H9 (cell line): Measurements from ENCODE around the gene RNASEH2B. TPM values are rescaled to one million over a fixed set of nuclear protein-coding genes. Genes with fewer than 3 reads are reported as not detected.

Experiments used
- DNase-seq: peaks from one replicate; pipeline ENCODE4 v3.0.0-alpha.2; 2017
- H2AFZ ChIP-seq: one replicate; pipeline ENCODE4 v1.6.1; 2013; ENCODE audit warnings: mild to moderate bottlenecking, low read length, control low read depth, moderate library complexity
- H2AK5ac ChIP-seq: 2 replicates; pipeline ENCODE4 v1.6.1; 2013; ENCODE audit warnings: low read length, control low read depth, mixed read lengths; ENCODE audit not compliant: insufficient read length
- H2BK120ac ChIP-seq: one replicate; pipeline ENCODE4 v1.6.1; 2013; ENCODE audit warnings: low read depth, mild to moderate bottlenecking, low read length, control low read depth, inconsistent platforms; ENCODE audit not compliant: poor library complexity, severe bottlenecking
- H2BK12ac ChIP-seq: 2 replicates; pipeline ENCODE4 v1.6.1; 2013; ENCODE audit warnings: low read length, control low read depth, mixed read lengths, low read depth; ENCODE audit not compliant: insufficient read length
- H2BK15ac ChIP-seq: 2 replicates; pipeline ENCODE4 v1.6.1; 2013; ENCODE audit warnings: low read depth, low read length, control low read depth
- H2BK20ac ChIP-seq: one replicate; pipeline ENCODE4 v1.6.1; 2013; ENCODE audit warnings: low read depth, mild to moderate bottlenecking, low read length, control low read depth, inconsistent platforms; ENCODE audit not compliant: poor library complexity, severe bottlenecking
- H2BK5ac ChIP-seq: 2 replicates; pipeline ENCODE4 v1.6.1; 2013; ENCODE audit warnings: low read length, control low read depth, mixed read lengths; ENCODE audit not compliant: insufficient read length
- H3K14ac ChIP-seq: 2 replicates; pipeline ENCODE4 v1.6.1; 2013; ENCODE audit warnings: low read length, control low read depth; ENCODE audit not compliant: insufficient read depth
- H3K18ac ChIP-seq: 2 replicates; pipeline ENCODE4 v1.6.1; 2013; ENCODE audit warnings: low read depth, mild to moderate bottlenecking, mixed read lengths, low read length, control low read depth; ENCODE audit not compliant: insufficient read length
- H3K23ac ChIP-seq: 2 replicates; pipeline ENCODE4 v1.6.1; 2013; ENCODE audit warnings: low read length, control low read depth, mixed read lengths, low read depth; ENCODE audit not compliant: insufficient read length
- H3K23me2 ChIP-seq: 2 replicates; pipeline ENCODE4 v1.6.1; 2013; ENCODE audit warnings: low read depth, mild to moderate bottlenecking, mixed read lengths, low read length, control low read depth; ENCODE audit not compliant: insufficient read length, poor library complexity, severe bottlenecking
- H3K27ac ChIP-seq: 2 replicates; pipeline ENCODE4 v1.5.1; 2013; ENCODE audit warnings: low read length, control low read depth, mixed read lengths, low read depth; ENCODE audit not compliant: insufficient read length
- H3K27me3 ChIP-seq: 2 replicates; pipeline ENCODE4 v1.6.1; 2013; ENCODE audit warnings: low read length, control low read depth, inconsistent platforms; ENCODE audit not compliant: insufficient read depth
- H3K4ac ChIP-seq: 2 replicates; pipeline ENCODE4 v1.6.1; 2013; ENCODE audit warnings: low read depth, mild to moderate bottlenecking, control low read depth, inconsistent platforms, low read length, moderate library complexity
- H3K4me1 ChIP-seq: 2 replicates; pipeline ENCODE4 v1.6.1; 2013; ENCODE audit warnings: low read length, control low read depth, inconsistent platforms; ENCODE audit not compliant: insufficient read depth
- H3K4me2 ChIP-seq: 2 replicates; pipeline ENCODE4 v1.6.1; 2013; ENCODE audit warnings: low read length, control low read depth, mixed read lengths; ENCODE audit not compliant: insufficient read length, insufficient read depth
- H3K56ac ChIP-seq: 2 replicates; pipeline ENCODE4 v1.6.1; 2013; ENCODE audit warnings: low read depth, mild to moderate bottlenecking, mixed read lengths, low read length, control low read depth; ENCODE audit not compliant: insufficient read length
- H3K79me1 ChIP-seq: 2 replicates; pipeline ENCODE4 v1.6.1; 2013; ENCODE audit warnings: low read depth, mild to moderate bottlenecking, moderate library complexity, low read length, control low read depth, inconsistent platforms; ENCODE audit not compliant: insufficient read depth, poor library complexity, severe bottlenecking
- H3K79me2 ChIP-seq: 2 replicates; pipeline ENCODE4 v1.6.1; 2013; ENCODE audit warnings: low read length, control low read depth, inconsistent platforms; ENCODE audit not compliant: insufficient read depth
- H3K9ac ChIP-seq: 2 replicates; pipeline ENCODE4 v1.6.1; 2013; ENCODE audit warnings: low read length, control low read depth, mixed read lengths; ENCODE audit not compliant: insufficient read length; ENCODE audit errors: extremely low read depth
- H3K9me3 ChIP-seq: one replicate; pipeline ENCODE4 v1.6.1; 2013; ENCODE audit warnings: low read depth, low read length, inconsistent platforms; ENCODE audit not compliant: control insufficient read depth
- H3T11ph ChIP-seq: one replicate; pipeline ENCODE4 v1.6.1; 2013; ENCODE audit warnings: mild to moderate bottlenecking, low read length, control low read depth, inconsistent platforms
- H4K20me1 ChIP-seq: one replicate; pipeline ENCODE4 v1.6.1; 2013; ENCODE audit not compliant: control insufficient read depth, insufficient read length, insufficient read depth
- H4K5ac ChIP-seq: 2 replicates; pipeline ENCODE4 v1.6.1; 2013; ENCODE audit warnings: low read depth, mild to moderate bottlenecking, mixed read lengths, low read length, control low read depth; ENCODE audit not compliant: insufficient read length
- H4K8ac ChIP-seq: replicated peaks from 2 replicates; pipeline ENCODE4 v1.6.1; 2013; ENCODE audit warnings: low read length, control low read depth, mixed read lengths, low read depth; ENCODE audit not compliant: insufficient read length
- H4K91ac ChIP-seq: 2 replicates; pipeline ENCODE4 v1.6.1; 2013; ENCODE audit warnings: low read depth, mild to moderate bottlenecking, moderate library complexity, mixed read lengths, low read length, control low read depth; ENCODE audit not compliant: insufficient read length
- H3K27ac Mint-ChIP-seq, 3 experiments: 2 replicates in 2 of 3; 3 replicates in 1 of 3; pipeline ENCODE4 v1.8.0; 2020 to 2021; ENCODE audit warnings: mixed read lengths in 3 of 3, mild to moderate bottlenecking in 1 of 3, moderate library complexity in 1 of 3
- H3K27me3 Mint-ChIP-seq: 2 replicates; pipeline ENCODE4 v1.8.0; 2021; ENCODE audit warnings: low read depth, mild to moderate bottlenecking, moderate library complexity, mixed read lengths
- H3K36me3 Mint-ChIP-seq, 3 experiments: 2 replicates in 2 of 3; 3 replicates in 1 of 3; pipeline ENCODE4 v1.8.0; 2020 to 2021; ENCODE audit warnings: low read depth in 3 of 3, mixed read lengths in 3 of 3; ENCODE audit not compliant: insufficient read depth in 1 of 3
- H3K4me1 Mint-ChIP-seq, 2 experiments: 2 replicates each; pipeline ENCODE4 v1.8.0; 2020; ENCODE audit warnings: mixed read lengths in 2 of 2
- H3K4me3 Mint-ChIP-seq, 2 experiments: 2 replicates in 1 of 2; 3 replicates in 1 of 2; pipeline ENCODE4 v1.8.0; 2020 to 2021; ENCODE audit warnings: mild to moderate bottlenecking in 2 of 2, mixed read lengths in 2 of 2, moderate library complexity in 1 of 2
- H3K9me3 Mint-ChIP-seq, 2 experiments: 2 replicates in 1 of 2; 3 replicates in 1 of 2; pipeline ENCODE4 v1.8.0; 2020; ENCODE audit warnings: mild to moderate bottlenecking in 2 of 2, mixed read lengths in 2 of 2, moderate library complexity in 1 of 2
- WGBS: extraction: QIAGEN DNeasy Blood & Tissue Kit; methylation state at CpG from one replicate; pipeline ENCODE4 v1.1.7; 2013; ENCODE audit warnings: missing lambda C conversion rate, low lambda C conversion rate, mixed read lengths; ENCODE audit not compliant: insufficient read length; ENCODE audit errors: extremely low coverage; 5-methylcytosine and 5-hydroxymethylcytosine counted together
- total RNA-seq: library from RNA; stranded (reverse); gene quantifications from 2 replicates; pipeline ENCODE4 v1.2.1, GENCODE V29; 2021
- TF ChIP-seq, protein P1 (sequence below): fragments of 200-600 bp; sonication (generic); conservative IDR thresholded peaks from 3 replicates; pipeline ENCODE4 v1.8.0; 2021; ENCODE audit warnings: antibody characterized with exemption, mild to moderate bottlenecking

The RNASEH2B gene
- total RNA-seq, 1 experiment from 2014 or later = 53.9 TPM

- no peaks in the 10 kb centered on the region for H3K79me2 ChIP-seq
- no peak overlapping the region for H3K14ac ChIP-seq
- no peaks in the 10 kb centered on the region for H3K4me1 ChIP-seq
- H3K9me3 ChIP-seq = no peaks in the 10 kb centered on the region
- no peak overlapping the region for H2BK12ac ChIP-seq
- TF ChIP-seq, protein P1, sequence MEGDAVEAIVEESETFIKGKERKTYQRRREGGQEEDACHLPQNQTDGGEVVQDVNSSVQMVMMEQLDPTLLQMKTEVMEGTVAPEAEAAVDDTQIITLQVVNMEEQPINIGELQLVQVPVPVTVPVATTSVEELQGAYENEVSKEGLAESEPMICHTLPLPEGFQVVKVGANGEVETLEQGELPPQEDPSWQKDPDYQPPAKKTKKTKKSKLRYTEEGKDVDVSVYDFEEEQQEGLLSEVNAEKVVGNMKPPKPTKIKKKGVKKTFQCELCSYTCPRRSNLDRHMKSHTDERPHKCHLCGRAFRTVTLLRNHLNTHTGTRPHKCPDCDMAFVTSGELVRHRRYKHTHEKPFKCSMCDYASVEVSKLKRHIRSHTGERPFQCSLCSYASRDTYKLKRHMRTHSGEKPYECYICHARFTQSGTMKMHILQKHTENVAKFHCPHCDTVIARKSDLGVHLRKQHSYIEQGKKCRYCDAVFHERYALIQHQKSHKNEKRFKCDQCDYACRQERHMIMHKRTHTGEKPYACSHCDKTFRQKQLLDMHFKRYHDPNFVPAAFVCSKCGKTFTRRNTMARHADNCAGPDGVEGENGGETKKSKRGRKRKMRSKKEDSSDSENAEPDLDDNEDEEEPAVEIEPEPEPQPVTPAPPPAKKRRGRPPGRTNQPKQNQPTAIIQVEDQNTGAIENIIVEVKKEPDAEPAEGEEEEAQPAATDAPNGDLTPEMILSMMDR = no peak
- Mint-ChIP-seq H3K27ac (no peak overlapping the region; a peak in 1 of 7 replicates), H3K36me3 (no peaks in the 10 kb centered on the region; a peak in 1 of 7 replicates), H3K9me3 (peaks cover 3 to 4% of the 10 kb centered on the region in 2 experiments; a peak in 3 of 5 replicates), H3K4me3 (no peak overlapping the region; a peak in 1 of 5 replicates), H3K27me3 (no peaks in the 10 kb centered on the region), H3K4me1 (peaks cover 4 to 6% of the 10 kb centered on the region in 2 experiments; a peak in 3 of 4 replicates)
- H2BK15ac ChIP-seq = no peak overlapping the region
- H3K23me2 ChIP-seq = no peaks in the 10 kb centered on the region
- H3K4me2 ChIP-seq = no peak overlapping the region
- H3K27ac ChIP-seq = no peak overlapping the region
- no peak overlapping the region for H3K56ac ChIP-seq
- no peak for DNase-seq
- H3K27me3 ChIP-seq = no peaks in the 10 kb centered on the region
- H3T11ph ChIP-seq = no peak overlapping the region
- H2AK5ac ChIP-seq = no peak overlapping the region
- H2BK120ac ChIP-seq = no peak overlapping the region
- WGBS = no CpG with 5 or more reads among the region's 3 CpGs
- no peak overlapping the region for H3K4ac ChIP-seq
- H4K91ac ChIP-seq = no peak overlapping the region
- no peak overlapping the region for H3K9ac ChIP-seq
- H4K8ac ChIP-seq = no peak overlapping the region
- no peaks in the 10 kb centered on the region for H4K20me1 ChIP-seq
- H3K23ac ChIP-seq = no peak overlapping the region
- H2BK5ac ChIP-seq = no peak overlapping the region
- H4K5ac ChIP-seq = no peak overlapping the region
- no peak overlapping the region for H2BK20ac ChIP-seq
- no peaks in the 10 kb centered on the region for H3K79me1 ChIP-seq
- H2AFZ ChIP-seq = no peak overlapping the region
- no peak overlapping the region for H3K18ac ChIP-seq
These were observed 42.0 kb upstream of the RNASEH2B start for GRCh38 chr13:50867637-50867945.
